Occipital lobe (tissue), 2 donors: Measurements from ENCODE around the gene HASPIN. TPM values are rescaled to one million over a fixed set of nuclear protein-coding genes. Genes with fewer than 3 reads are reported as not detected.

Source experiments
- DNase-seq: peaks from one replicate; lab custom pipeline; 2025; lab: John Stamatoyannopoulos, UW
- total RNA-seq: library from RNA; depleted of rRNA; stranded (reverse); fragments of >200 nt; gene quantifications from one replicate; pipeline ENCODE4 v1.2.3, GENCODE V29; 2014

Gene HASPIN
- total RNA-seq, 1 donor from 2014 or later: 0.62 TPM

GRCh38 chr17:3763777-3764170 is 40.1 kb downstream of the HASPIN start:
- no peak for DNase-seq

GRCh38 chr17:3765981-3766380 is 42.3 kb downstream of the HASPIN start:
- no peak for DNase-seq

GRCh38 chr17:3766779-3767178 is 43.1 kb downstream of the HASPIN start:
- DNase-seq: no peak

- no peak for DNase-seq
These were observed 44.6 kb downstream of the HASPIN start for GRCh38 chr17:3768341-3768740.

GRCh38 chr17:3768769-3769168 is 45.1 kb downstream of the HASPIN start:
- no peak for DNase-seq

- no peak for DNase-seq
These were observed 46.8 kb downstream of the HASPIN start for GRCh38 chr17:3770466-3770865.

GRCh38 chr17:3771140-3771539 is 47.4 kb downstream of the HASPIN start:
- no peak for DNase-seq

GRCh38 chr17:3772764-3773163 is 49.1 kb downstream of the HASPIN start:
- DNase-seq: no peak

GRCh38 chr17:3773511-3773910 is 49.8 kb downstream of the HASPIN start:
- no peak for DNase-seq

GRCh38 chr17:3773966-3774365 is 50.3 kb downstream of the HASPIN start:
- no peak for DNase-seq

Other genes starting within 250 kb of the HASPIN start
- 1.4 TPM for gene ASPA, start 247.9 kb upstream of the HASPIN start, total RNA-seq
- gene TRPV3, start 166.1 kb upstream of the HASPIN start, total RNA-seq: 0.47 TPM
- 3.3 TPM for gene TRPV1, start 114.5 kb upstream of the HASPIN start, total RNA-seq
- 10.0 TPM for gene SHPK, start 87.7 kb upstream of the HASPIN start, total RNA-seq
- gene CTNS, start 87.1 kb upstream of the HASPIN start, total RNA-seq: 7.0 TPM
- 22.8 TPM for gene TAX1BP3, start 55.3 kb upstream of the HASPIN start, total RNA-seq
- 8.1 TPM for gene EMC6, start 55.1 kb upstream of the HASPIN start, total RNA-seq
- gene P2RX5, start 27.7 kb upstream of the HASPIN start, total RNA-seq: 10.0 TPM
- gene ITGAE, start 77.3 kb downstream of the HASPIN start, total RNA-seq: 6.2 TPM
- gene NCBP3, start 122.3 kb downstream of the HASPIN start, total RNA-seq: 24.5 TPM
- gene CAMKK1, start 169.2 kb downstream of the HASPIN start, total RNA-seq: 8.9 TPM
- not detected for gene P2RX1, start 192.6 kb downstream of the HASPIN start, total RNA-seq
- 1.2 TPM for gene ATP2A3, start 240.5 kb downstream of the HASPIN start, total RNA-seq